H1 (cell line): ENCODE measurements around the gene NIN. TPM values are rescaled to one million over a fixed set of nuclear protein-coding genes. Genes with fewer than 3 reads are reported as not detected.

ENCODE experiments used
- ASH2L ChIP-seq: fragments of 200-600, 300-600 bp; sonication (generic); IDR thresholded peaks from one replicate; pipeline ENCODE4 v1.7.1; 2017; ENCODE audit warnings: low read length
- E2F6 ChIP-seq: IDR thresholded peaks from 2 replicates; pipeline ENCODE4 v1.6.1; 2012; ENCODE audit warnings: inconsistent platforms
- EP300 ChIP-seq, 2 experiments: IDR thresholded peaks; 1 replicate in 1 of 2; 2 replicates in 1 of 2; pipeline ENCODE4 v1.6.1; 2011 to 2012; ENCODE audit warnings: low read depth in 2 of 2, low read length in 2 of 2, mild to moderate bottlenecking in 2 of 2, borderline replicate concordance in 1 of 2, inconsistent platforms in 1 of 2, moderate library complexity in 1 of 2
- EZH2 ChIP-seq: fragments of 200-600 bp; sonication (generic); IDR thresholded peaks from 2 replicates; pipeline ENCODE4 v1.7.1; 2012; ENCODE audit warnings: low read depth, mild to moderate bottlenecking, moderate library complexity, low read length, inconsistent platforms; ENCODE audit not compliant: severe bottlenecking
- RBBP5 ChIP-seq: IDR thresholded peaks from 2 replicates; pipeline ENCODE4 v1.7.1; 2012; ENCODE audit warnings: low read depth, mild to moderate bottlenecking, inconsistent platforms, low read length, moderate library complexity, borderline replicate concordance
- SIN3A ChIP-seq, 2 experiments: IDR thresholded peaks in 1 of 2; conservative IDR thresholded peaks in 1 of 2; 2 replicates each; pipeline ENCODE4 v1.6.1; 2011 to 2012; ENCODE audit warnings: low read length in 2 of 2, improper control_type of control experiment in 1 of 2, low read depth in 1 of 2, mild to moderate bottlenecking in 1 of 2
- TBP ChIP-seq: IDR thresholded peaks from 2 replicates; pipeline ENCODE4 v1.6.1; 2011; ENCODE audit warnings: low read depth, low read length, improper control_type of control experiment
- polyA plus RNA-seq, 7 experiments: library from polyadenylated mRNA; depleted of rRNA in 3 of 7; stranded (reverse) in 5 of 7; unstranded in 2 of 7; fragments of >200 nt in 5 of 7; fragments of 200-250 nt in 2 of 7; gene quantifications; 1 replicate in 5 of 7; 2 replicates in 1 of 7; 4 replicates in 1 of 7; pipeline versions ENCODE4 v1.2.1 to v1.2.3, GENCODE V29; 2011 to 2013; ENCODE audit warnings: missing spikeins in 2 of 7, mixed read lengths in 2 of 7
- total RNA-seq: library from RNA; stranded (reverse); fragmentation: NEBNext Ultra II Directional; extraction: Animal tissue kit (Norgen Biotek cat#: 25700); gene quantifications from 2 replicates; pipeline ENCODE4 v1.2.1, GENCODE V29; 2021

NIN gene
- total and polyA plus RNA-seq, 2 of the 8 experiments (the other 6 are each of a cell fraction or from before 2014, with no cell fraction given), result 3.2 to 21.3 TPM

DNA sequence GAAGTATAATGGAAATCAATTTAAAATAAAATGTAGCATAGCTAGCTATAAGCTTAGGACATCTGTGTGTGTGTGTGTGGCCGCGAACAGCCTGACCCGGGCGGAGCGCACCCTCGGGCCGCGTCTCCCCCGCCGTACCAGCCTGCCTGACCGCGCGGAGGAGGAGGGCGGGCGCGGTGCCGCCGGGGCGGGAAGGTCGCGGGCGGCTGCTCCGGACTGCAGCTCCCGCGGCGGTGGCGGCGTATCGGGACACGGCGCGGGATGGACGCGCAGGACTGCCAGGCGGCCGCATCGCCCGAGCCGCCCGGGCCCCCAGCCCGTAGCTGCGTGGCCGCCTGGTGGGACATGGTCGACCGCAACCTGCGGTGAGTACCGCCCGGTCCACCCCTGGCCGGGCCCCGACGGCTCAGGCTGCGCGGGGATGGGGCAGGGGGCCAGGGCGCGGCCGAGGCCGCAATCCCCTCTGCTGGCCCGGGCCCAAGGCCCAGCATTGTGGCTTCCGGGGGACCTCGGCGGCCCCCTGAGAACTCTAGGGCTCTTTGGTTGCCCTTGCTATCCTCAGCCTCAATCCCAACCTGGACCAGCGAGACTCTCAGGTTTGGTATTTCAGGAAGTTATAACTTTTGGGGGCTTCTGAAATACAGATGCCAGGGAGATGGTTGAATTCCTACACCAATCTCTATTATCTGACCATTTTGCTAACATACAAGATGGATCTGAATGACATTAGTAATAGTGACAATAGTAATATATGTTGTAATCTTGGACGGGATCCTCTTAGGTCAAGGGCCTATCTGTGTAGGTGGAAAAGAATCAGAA is 41.2 kb upstream of the NIN start, which contains the start of gene ABHD12B (continued):
- TF ChIP-seq E2F6, result no peak
- peak; percentile 69 for TF ChIP-seq EZH2
- peak; percentile 64 for TF ChIP-seq ASH2L
- TF ChIP-seq EP300 (IDR thresholded peaks at IDR 0.05; ENCODE audit: borderline replicate concordance in 1 of 2, low read depth in 2 of 2, low read length in 2 of 2), result no peak
- peak; percentile 77 for TF ChIP-seq RBBP5
- no peak for TF ChIP-seq SIN3A (conservative IDR thresholded peaks at IDR 0.05 in 1 of 2, IDR thresholded peaks at IDR 0.05 in 1 of 2; ENCODE audit: low read depth in 1 of 2, low read length in 2 of 2)
- peak; percentile 53; the same call in 1 of the 2 replicates for TF ChIP-seq TBP
